PC-9 (cell line): ENCODE measurements around the gene ZNF774. TPM values are rescaled to one million over a fixed set of nuclear protein-coding genes. Genes with fewer than 3 reads are reported as not detected.

ENCODE experiments used
- BruUV-seq: library from RNA; stranded (reverse); fragments of 400-500 nt; replicated peaks from 2 replicates; lab custom pipeline; 2021; lab: Mats Ljungman, UMichigan
- CTCF ChIA-PET: fragments of 300-600 bp; sonication (Branson Sonifier 250); formaldehyde crosslinking; loops from one replicate; lab custom pipeline; 2022; ENCODE audit warnings: antibody characterized with exemption; lab: Charles Lee
- POLR2A ChIA-PET: fragments of 300-600 bp; sonication (Branson Sonifier 250); formaldehyde crosslinking; loops from one replicate; lab custom pipeline; 2022; ENCODE audit warnings: antibody characterized with exemption; ENCODE audit not compliant: unreplicated experiment; lab: Charles Lee
- DNase-seq, 2 experiments: peaks; one replicate each; pipeline versions ENCODE4 v3.0.0 to v3.0.0-alpha.2; 2015 to 2022; ENCODE audit warnings: mixed read lengths in 1 of 2
- H2AFZ ChIP-seq: fragments of 200-600 bp; sonication (generic); 2 replicates; pipeline ENCODE4 v1.8.1; 2017; ENCODE audit warnings: antibody characterized with exemption
- H3F3A ChIP-seq: fragments of 200-600 bp; sonication (generic); 2 replicates; pipeline ENCODE4 v1.8.1; 2017; ENCODE audit warnings: antibody characterized with exemption, mild to moderate bottlenecking, low read depth; ENCODE audit not compliant: insufficient read depth
- H3K27ac ChIP-seq: fragments of 200-600 bp; sonication (generic); 2 replicates; pipeline ENCODE4 v1.6.1; 2016; ENCODE audit warnings: mixed run types
- H3K27me3 ChIP-seq: fragments of 200-600 bp; sonication (generic); 2 replicates; pipeline ENCODE4 v1.6.1; 2016; ENCODE audit warnings: low read depth, mixed run types; ENCODE audit not compliant: insufficient read depth
- H3K36me3 ChIP-seq: fragments of 200-600 bp; sonication (generic); 2 replicates; pipeline ENCODE4 v1.6.1; 2016; ENCODE audit warnings: low read depth, mixed run types
- H3K4me1 ChIP-seq: fragments of 200-600 bp; sonication (generic); replicated peaks from 2 replicates; pipeline ENCODE4 v1.6.1; 2016; ENCODE audit warnings: mixed run types; ENCODE audit not compliant: insufficient read depth
- H3K4me2 ChIP-seq: fragments of 200-600 bp; sonication (generic); 2 replicates; pipeline ENCODE4 v1.6.1; 2017; ENCODE audit warnings: mixed run types
- H3K4me3 ChIP-seq: fragments of 200-600 bp; sonication (generic); 2 replicates; pipeline ENCODE4 v1.6.1; 2016; ENCODE audit warnings: mixed run types
- H3K79me2 ChIP-seq: fragments of 200-600 bp; sonication (generic); 2 replicates; pipeline ENCODE4 v1.6.1; 2017; ENCODE audit warnings: low read depth, mixed run types
- H3K9me2 ChIP-seq: fragments of 200-600 bp; sonication (generic); 2 replicates; pipeline ENCODE4 v1.8.1; 2017; ENCODE audit warnings: mild to moderate bottlenecking; ENCODE audit not compliant: insufficient read depth
- H3K9me3 ChIP-seq: fragments of 200-600 bp; sonication (generic); 2 replicates; pipeline ENCODE4 v1.8.1; 2016; ENCODE audit warnings: low read depth; ENCODE audit not compliant: insufficient read depth
- H4K20me1 ChIP-seq: fragments of 200-600 bp; sonication (generic); 2 replicates; pipeline ENCODE4 v1.8.1; 2017; ENCODE audit not compliant: insufficient read depth
- EZH2 ChIP-seq: fragments of 200-600 bp; sonication (generic); IDR thresholded peaks from 2 replicates; pipeline ENCODE4 v1.8.0; 2017; ENCODE audit warnings: antibody characterized with exemption, low read depth
- intact Hi-C: fragments of 100-400 bp; cut with micrococcal nuclease; formaldehyde crosslinking; loops from one replicate; pipeline ENCODE4 v1.10.0; 2022; ENCODE audit not compliant: unreplicated experiment
- total RNA-seq: library from RNA; stranded (reverse); gene quantifications from 2 replicates; pipeline ENCODE4 v1.2.3, GENCODE V29; 2021
- TF ChIP-seq, protein P1 (sequence below): fragments of 200-600 bp; sonication (generic); conservative IDR thresholded peaks from 2 replicates; pipeline ENCODE4 v1.6.1; 2017; ENCODE audit warnings: mixed run types, antibody characterized with exemption, mild to moderate bottlenecking, moderate library complexity

Gene ZNF774
- total RNA-seq, 1 experiment from 2014 or later: 6.3 TPM

DNA sequence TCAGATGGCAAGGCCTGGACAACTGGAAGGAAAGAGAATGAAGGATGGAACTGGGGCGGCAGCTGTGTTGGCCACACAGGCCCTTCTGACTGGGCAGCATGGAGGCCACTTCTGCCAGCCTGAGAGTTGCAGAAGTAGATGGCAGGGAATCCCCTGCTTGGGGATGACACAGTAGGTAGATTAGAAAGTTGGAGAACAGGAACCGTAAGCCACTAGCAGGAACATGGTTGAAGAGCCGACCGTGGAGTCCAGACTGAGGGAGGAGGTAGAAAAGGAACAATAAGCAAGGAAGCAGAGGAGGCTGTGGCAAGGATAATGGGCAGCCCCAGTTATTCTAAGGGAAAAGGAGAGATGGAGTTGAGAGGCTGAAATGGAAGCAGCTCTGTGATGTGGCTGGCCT is 26.4 kb upstream of the ZNF774 start:
- no peak for TF ChIP-seq EZH2
- TF ChIP-seq, protein P1, sequence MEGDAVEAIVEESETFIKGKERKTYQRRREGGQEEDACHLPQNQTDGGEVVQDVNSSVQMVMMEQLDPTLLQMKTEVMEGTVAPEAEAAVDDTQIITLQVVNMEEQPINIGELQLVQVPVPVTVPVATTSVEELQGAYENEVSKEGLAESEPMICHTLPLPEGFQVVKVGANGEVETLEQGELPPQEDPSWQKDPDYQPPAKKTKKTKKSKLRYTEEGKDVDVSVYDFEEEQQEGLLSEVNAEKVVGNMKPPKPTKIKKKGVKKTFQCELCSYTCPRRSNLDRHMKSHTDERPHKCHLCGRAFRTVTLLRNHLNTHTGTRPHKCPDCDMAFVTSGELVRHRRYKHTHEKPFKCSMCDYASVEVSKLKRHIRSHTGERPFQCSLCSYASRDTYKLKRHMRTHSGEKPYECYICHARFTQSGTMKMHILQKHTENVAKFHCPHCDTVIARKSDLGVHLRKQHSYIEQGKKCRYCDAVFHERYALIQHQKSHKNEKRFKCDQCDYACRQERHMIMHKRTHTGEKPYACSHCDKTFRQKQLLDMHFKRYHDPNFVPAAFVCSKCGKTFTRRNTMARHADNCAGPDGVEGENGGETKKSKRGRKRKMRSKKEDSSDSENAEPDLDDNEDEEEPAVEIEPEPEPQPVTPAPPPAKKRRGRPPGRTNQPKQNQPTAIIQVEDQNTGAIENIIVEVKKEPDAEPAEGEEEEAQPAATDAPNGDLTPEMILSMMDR: no peak
- no peak overlapping the region for H3K4me3 ChIP-seq
- no peak for DNase-seq
- H3F3A ChIP-seq: peaks cover 5% of the 10 kb centered on the region; the same call in 1 of the 2 replicates
- ChIA-PET POLR2A (no interaction called here), CTCF (no interaction called here)
- H3K79me2 ChIP-seq: no peaks in the 10 kb centered on the region
- H3K9me2 ChIP-seq: no peaks in the 10 kb centered on the region
- intact Hi-C loops: no loop called here
- no peaks in the 10 kb centered on the region for H3K36me3 ChIP-seq
- H2AFZ ChIP-seq: no peak overlapping the region
- H3K4me2 ChIP-seq: no peak overlapping the region
- H3K27me3 ChIP-seq: no peaks in the 10 kb centered on the region
- no peak overlapping the region for H3K27ac ChIP-seq
- H3K4me1 ChIP-seq: peaks cover 1% of the 10 kb centered on the region
- H3K9me3 ChIP-seq: no peaks in the 10 kb centered on the region
- no TSS peak for BruUV-seq
- no peaks in the 10 kb centered on the region for H4K20me1 ChIP-seq

DNA sequence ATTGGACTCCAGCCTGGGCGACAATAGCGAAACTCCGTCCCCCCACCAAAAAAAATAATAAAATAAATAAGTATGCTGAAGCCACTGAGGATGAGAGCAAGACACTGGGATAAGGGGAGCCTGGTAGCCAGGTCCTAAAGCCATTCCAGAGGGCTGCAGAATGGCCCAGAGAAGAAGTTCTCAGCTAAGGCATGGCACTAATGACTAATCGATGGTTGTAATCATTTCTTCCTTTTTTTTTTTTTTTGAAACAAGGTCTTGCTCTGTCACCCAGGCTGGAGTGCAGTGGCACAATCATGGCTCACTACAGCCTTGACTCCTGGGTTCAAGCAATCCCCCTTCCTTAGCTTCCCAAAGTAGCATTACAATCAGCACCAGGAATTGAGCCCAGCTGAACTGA is 25.6 kb upstream of the ZNF774 start:
- CTCF ChIA-PET: interaction anchor here (0.7 kb wide), 1 partner anchor 609 kb away, joined by 3 read pairs; the partner anchor contains the start of gene UNC45A
- Histone ChIP-seq H2AFZ (no peak overlapping the region), H3K27ac (no peak overlapping the region), H3K4me1 (no peaks in the 10 kb centered on the region), H3K27me3 (no peaks in the 10 kb centered on the region), H3K36me3 (no peaks in the 10 kb centered on the region), H4K20me1 (no peaks in the 10 kb centered on the region), H3F3A (peaks cover 5% of the 10 kb centered on the region; the same call in 1 of the 2 replicates), H3K9me2 (no peaks in the 10 kb centered on the region), H3K9me3 (no peaks in the 10 kb centered on the region), H3K4me2 (no peak overlapping the region), H3K4me3 (no peak overlapping the region), H3K79me2 (no peaks in the 10 kb centered on the region)
- POLR2A ChIA-PET: interaction anchor here (0.7 kb wide), 1 partner anchor 118 kb away, joined by 4 read pairs; no protein-coding TSS in a partner anchor
- intact Hi-C loops: no loop called here
- no TSS peak for BruUV-seq
- no peak for DNase-seq
- TF ChIP-seq, protein P1: no peak
- no peak for TF ChIP-seq EZH2

DNA sequence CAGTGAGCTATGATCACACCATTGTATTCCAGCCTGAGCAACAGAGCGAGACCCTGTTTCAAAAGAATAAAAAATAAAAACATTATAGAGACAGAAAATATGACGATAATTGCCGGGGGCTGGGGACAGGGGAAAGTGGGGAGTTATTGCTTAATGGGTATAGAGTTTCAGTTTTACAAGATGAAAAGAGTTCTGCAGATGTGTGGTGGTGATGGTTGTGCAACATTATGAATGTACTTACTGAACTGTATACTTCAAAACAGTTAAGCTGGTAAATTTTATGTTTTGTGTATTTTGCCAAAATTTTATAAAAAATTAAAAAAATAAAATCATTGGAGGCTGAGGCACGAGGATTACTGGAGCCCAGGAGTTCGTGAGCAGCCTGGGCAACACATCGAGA is 24.8 kb upstream of the ZNF774 start:
- no TSS peak for BruUV-seq
- CTCF ChIA-PET: no interaction called here
- DNase-seq: no peak

More for the DNA sequence above, 24.8 kb upstream of the ZNF774 start:
- Histone ChIP-seq H2AFZ (no peak overlapping the region), H3F3A (peaks cover 4% of the 10 kb centered on the region; the same call in 1 of the 2 replicates), H3K27me3 (no peaks in the 10 kb centered on the region), H3K4me3 (no peak overlapping the region), H3K9me2 (no peaks in the 10 kb centered on the region), H4K20me1 (no peaks in the 10 kb centered on the region), H3K36me3 (no peaks in the 10 kb centered on the region), H3K4me2 (no peak overlapping the region), H3K79me2 (no peaks in the 10 kb centered on the region), H3K9me3 (no peaks in the 10 kb centered on the region), H3K4me1 (no peaks in the 10 kb centered on the region), H3K27ac (no peak overlapping the region)
- TF ChIP-seq EZH2: no peak
- TF ChIP-seq, protein P1: no peak
- intact Hi-C loops: no loop called here
- POLR2A ChIA-PET: no interaction called here
